ENCODE results near the gene ZDHHC22.

DNA sequence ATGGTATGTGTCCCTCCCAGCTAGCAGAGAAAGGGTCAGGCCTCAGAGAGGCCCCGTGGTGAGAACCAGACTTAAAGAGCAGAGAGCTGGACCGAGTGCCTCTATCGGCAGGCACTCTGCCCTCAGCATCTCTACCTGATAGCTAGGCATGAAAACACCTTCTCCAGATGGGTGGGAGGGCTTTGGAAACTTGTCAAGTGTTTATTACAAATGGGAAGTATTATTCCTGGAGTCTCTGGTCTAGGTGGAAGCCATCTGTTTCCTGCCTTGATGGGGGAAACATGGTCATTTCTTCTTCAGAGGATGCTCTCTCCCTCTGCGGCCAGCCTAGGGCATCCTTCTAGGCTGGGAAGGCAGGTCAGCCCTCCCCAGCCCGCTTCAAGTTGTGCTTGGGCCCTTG, 42.3 kb upstream of the ZDHHC22 start:
- no peak for TF ChIP-seq EP300 (IDR thresholded peaks at IDR 0.05)
- TF ChIP-seq, protein P1, sequence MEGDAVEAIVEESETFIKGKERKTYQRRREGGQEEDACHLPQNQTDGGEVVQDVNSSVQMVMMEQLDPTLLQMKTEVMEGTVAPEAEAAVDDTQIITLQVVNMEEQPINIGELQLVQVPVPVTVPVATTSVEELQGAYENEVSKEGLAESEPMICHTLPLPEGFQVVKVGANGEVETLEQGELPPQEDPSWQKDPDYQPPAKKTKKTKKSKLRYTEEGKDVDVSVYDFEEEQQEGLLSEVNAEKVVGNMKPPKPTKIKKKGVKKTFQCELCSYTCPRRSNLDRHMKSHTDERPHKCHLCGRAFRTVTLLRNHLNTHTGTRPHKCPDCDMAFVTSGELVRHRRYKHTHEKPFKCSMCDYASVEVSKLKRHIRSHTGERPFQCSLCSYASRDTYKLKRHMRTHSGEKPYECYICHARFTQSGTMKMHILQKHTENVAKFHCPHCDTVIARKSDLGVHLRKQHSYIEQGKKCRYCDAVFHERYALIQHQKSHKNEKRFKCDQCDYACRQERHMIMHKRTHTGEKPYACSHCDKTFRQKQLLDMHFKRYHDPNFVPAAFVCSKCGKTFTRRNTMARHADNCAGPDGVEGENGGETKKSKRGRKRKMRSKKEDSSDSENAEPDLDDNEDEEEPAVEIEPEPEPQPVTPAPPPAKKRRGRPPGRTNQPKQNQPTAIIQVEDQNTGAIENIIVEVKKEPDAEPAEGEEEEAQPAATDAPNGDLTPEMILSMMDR (IDR thresholded peaks at IDR 0.05) = no peak
